ENCODE measurements around the gene C11orf65. TPM values are rescaled to one million over a fixed set of nuclear protein-coding genes. Genes with fewer than 3 reads are reported as not detected.

Gene C11orf65
- total RNA-seq, 4 donors from 2014 or later: 1.5 TPM; not detected in 3

GRCh38 chr11:108500721-108501120, 33.4 kb upstream of the C11orf65 start:
- no peak for TF ChIP-seq CTCF (IDR thresholded peaks at IDR 0.05; ENCODE audit: low read depth)

- TF ChIP-seq CTCF (IDR thresholded peaks at IDR 0.05; ENCODE audit: low read depth): no peak
Observed at GRCh38 chr11:108500169-108500568, 32.8 kb upstream of the C11orf65 start.

GRCh38 chr11:108498816-108499408, 31.6 kb upstream of the C11orf65 start:
- TF ChIP-seq CTCF (IDR thresholded peaks at IDR 0.05; ENCODE audit: low read depth): no peak

GRCh38 chr11:108498046-108498815, 30.9 kb upstream of the C11orf65 start, which contains the start of gene POGLUT3:
Gene POGLUT3 (minus strand): TSS chr11:108498384. CDS start chr11:108498366, 18 bp downstream.
- no peak for TF ChIP-seq CTCF (IDR thresholded peaks at IDR 0.05; ENCODE audit: low read depth)

- TF ChIP-seq CTCF (IDR thresholded peaks at IDR 0.05; ENCODE audit: low read depth): no peak
Observed at GRCh38 chr11:108497317-108498045, 30.2 kb upstream of the C11orf65 start.

- no peak for TF ChIP-seq CTCF (IDR thresholded peaks at IDR 0.05; ENCODE audit: low read depth)
Observed at GRCh38 chr11:108496643-108497256, 29.4 kb upstream of the C11orf65 start.

Measured in subcutaneous adipose tissue (tissue), 4 donors.